ENCODE results near the gene TAF4B. TPM values are rescaled to one million over a fixed set of nuclear protein-coding genes. Genes with fewer than 3 reads are reported as not detected.

The TAF4B gene
- total and polyA plus RNA-seq, 2 of the 8 experiments (the other 6 are each of a cell fraction or from before 2014, with no cell fraction given): 9.3 to 19.8 TPM

GRCh38 chr18:26196605-26197004 is 29.6 kb upstream of the TAF4B start:
- Histone ChIP-seq H3K18ac (ENCODE audit: extremely low read depth, low read length) (no peak overlapping the region), H3K4me3 (ENCODE audit: extremely low read depth in 1 of 4, insufficient read depth in 2 of 4, low read depth in 3 of 4, low read length in 4 of 4) (no peak overlapping the region), H2BK5ac (ENCODE audit: low read depth, low read length) (no peak overlapping the region), H4K91ac (replicated peaks; ENCODE audit: insufficient read length, low read length) (no peak overlapping the region), H2AFZ (ENCODE audit: low read length) (no peak overlapping the region), H3K27me3 (replicated peaks in 1 of 4; ENCODE audit: control insufficient read depth in 3 of 4, extremely low read depth in 1 of 4, insufficient read depth in 3 of 4, low read length in 3 of 4) (no peaks in the 10 kb centered on the region), H3K4me2 (ENCODE audit: insufficient read depth in 1 of 2, low read depth in 2 of 2, low read length in 2 of 2) (no peak overlapping the region), H3K4me1 (replicated peaks in 1 of 4; ENCODE audit: control insufficient read depth in 3 of 4, insufficient read depth in 4 of 4, low read length in 3 of 4) (no peaks in the 10 kb centered on the region), H3K79me1 (ENCODE audit: low read depth, low read length) (no peaks in the 10 kb centered on the region), H2BK12ac (ENCODE audit: low read depth, low read length) (no peak overlapping the region), H3K56ac (replicated peaks; ENCODE audit: insufficient read length, low read depth, low read length) (no peak overlapping the region), H3K4ac (replicated peaks; ENCODE audit: insufficient read length, low read depth, low read length) (no peak overlapping the region), H3K36me3 (ENCODE audit: control insufficient read depth in 2 of 4, insufficient read depth in 4 of 4, low read length in 3 of 4) (no peaks in the 10 kb centered on the region), H3K9ac (replicated peaks in 1 of 4; ENCODE audit: extremely low read depth in 1 of 4, low read depth in 3 of 4, low read length in 3 of 4) (no peak overlapping the region), H2BK20ac (ENCODE audit: low read length) (no peak overlapping the region), H4K8ac (ENCODE audit: extremely low read depth, insufficient read depth, low read length) (no peak overlapping the region), H4K5ac (ENCODE audit: insufficient read length, low read depth, low read length) (no peak overlapping the region), H3K27ac (ENCODE audit: low read depth, low read length) (no peak overlapping the region), H3K14ac (ENCODE audit: insufficient read length) (no peak overlapping the region), H3K23ac (ENCODE audit: insufficient read length) (no peak overlapping the region), H2BK15ac (ENCODE audit: low read length) (no peak overlapping the region), H4K20me1 (replicated peaks in 1 of 2; ENCODE audit: control insufficient read depth in 1 of 2, insufficient read depth in 2 of 2, low read length in 2 of 2) (no peaks in the 10 kb centered on the region), H3K9me3 (ENCODE audit: insufficient read depth in 2 of 2, low read depth in 1 of 2, low read length in 1 of 2) (0 out of 4 replicates have a peak, but pooled peaks cover 0 to 4% of the 10 kb centered on the region in 2 experiments), H3K79me2 (ENCODE audit: control insufficient read depth in 1 of 2, insufficient read depth in 2 of 2, low read length in 2 of 2) (no peaks in the 10 kb centered on the region), H2AK5ac (ENCODE audit: low read depth, low read length) (no peak overlapping the region), H2BK120ac (replicated peaks; ENCODE audit: low read depth, low read length) (no peak overlapping the region), H3K23me2 (ENCODE audit: low read depth, low read length) (no peaks in the 10 kb centered on the region)
- CTCF ChIA-PET (ENCODE audit: partially characterized antibody): interaction anchor here (1.4 kb wide), 1 partner anchor 14 kb away, joined by 3 read pairs; no protein-coding TSS in a partner anchor
- POLR2A ChIA-PET (ENCODE audit: partially characterized antibody): no interaction called here
- no peak for FAIRE-seq
- DNase-seq (ENCODE audit: low read depth in 1 of 2, low spot score in 2 of 2): no peak
- TF ChIP-seq RAD21 (IDR thresholded peaks at IDR 0.05 in 1 of 2, conservative IDR thresholded peaks at IDR 0.05 in 1 of 2; ENCODE audit: low read depth in 2 of 2, low read length in 2 of 2): no peak
- no peak for TF ChIP-seq NRF1 (IDR thresholded peaks at IDR 0.05; ENCODE audit: low read depth, low read length)
- no peak for TF ChIP-seq ZNF274 (IDR thresholded peaks at IDR 0.05; ENCODE audit: borderline replicate concordance, extremely low read depth, low read length)
- no peak for TF ChIP-seq CREB1 (IDR thresholded peaks at IDR 0.05)
- 88% methylated on average over 3 of the region's 3 CpGs; no CpG with 5 or more reads in 1 of the 2 experiments for WGBS, 2 experiments (ENCODE audit: extremely low coverage in 1 of 2, insufficient coverage in 1 of 2, insufficient read length in 1 of 2, insufficient replicate concordance in 2 of 2, low coverage in 1 of 2, low lambda C conversion rate in 2 of 2, missing lambda C conversion rate in 1 of 2)
